ENCODE results near the gene TFR2. TPM values are rescaled to one million over a fixed set of nuclear protein-coding genes. Genes with fewer than 3 reads are reported as not detected.

Gene TFR2
- total and polyA plus RNA-seq, 2 donors (not counting 1 experiment from before 2014, with no cell fraction given), result 5.9 to 10.0 TPM

- WGBS (ENCODE audit: insufficient coverage), result 41% methylated on average over 10 of the region's 10 CpGs
- H3K27me3 ChIP-seq (replicated peaks in 1 of 4; ENCODE audit: control extremely low read depth in 1 of 4, control insufficient read depth in 3 of 4, insufficient read depth in 4 of 4, low read length in 3 of 4), result no peaks in the 10 kb centered on the region
- intact Hi-C loops (cut with micrococcal nuclease), result loop anchor here (1.0 to 2.0 kb wide), 9 partner anchors 9 to 102 kb away; partner anchors contain the start of genes AGFG2, FBXO24, GNB2 and LRCH4
- ChIA-PET POLR2A (interaction anchor here (0.6 to 1.6 kb wide), 6 partner anchors 9 to 102 kb away, joined by 3 to 9 read pairs (median 4); partner anchors contain the start of genes FBXO24, LRCH4, MOSPD3 and POP7), CTCF (interaction anchor here (0.8 to 2.5 kb wide), 10 partner anchors 9 to 122 kb away, joined by 3 to 11 read pairs (median 3); partner anchors contain the start of genes FBXO24, LRCH4 and MOSPD3)
- H3K27ac ChIP-seq (ENCODE audit: low read length in 2 of 2), result peak overlapping the region in 1 of 2 donors; percentile 43
- peaks cover 15 to 25% of the 10 kb centered on the region in 2 donors for H3K4me1 ChIP-seq (ENCODE audit: control insufficient read depth in 2 of 2, insufficient read depth in 2 of 2, low read length in 2 of 2)
- peak overlapping the region; percentile 99 for H3K4me2 ChIP-seq (replicated peaks; ENCODE audit: low read depth, low read length, poor library complexity, severe bottlenecking)
- H3K9ac ChIP-seq (ENCODE audit: low read length), result peak overlapping the region; percentile 80
- H2AFZ ChIP-seq (ENCODE audit: insufficient read depth, low read depth, low read length, poor library complexity, severe bottlenecking), result peak overlapping the region; percentile 95
- no peaks in the 10 kb centered on the region for H3K9me3 ChIP-seq (ENCODE audit: control extremely low read depth in 1 of 3, control insufficient read depth in 2 of 3, insufficient read depth in 1 of 3, low read length in 2 of 3)
- H3K79me2 ChIP-seq (ENCODE audit: control insufficient read depth, insufficient read depth, low read length), result no peaks in the 10 kb centered on the region
- ATAC-seq (ENCODE audit: low read depth), result no peak
- H4K20me1 ChIP-seq (ENCODE audit: control insufficient read depth, insufficient read depth, low read length, poor library complexity, severe bottlenecking), result no peaks in the 10 kb centered on the region
- no peak for DNase-seq
- H3K27ac Mint-ChIP-seq, result peak overlapping the region; percentile 80
- peak overlapping the region; percentile 88 for H3K4me3 Mint-ChIP-seq
- no peaks in the 10 kb centered on the region for H3K36me3 ChIP-seq (replicated peaks in 1 of 2; ENCODE audit: control extremely low read depth in 1 of 2, control insufficient read depth in 1 of 2, extremely low read depth in 1 of 2, insufficient read depth in 2 of 2, low read length in 1 of 2)
- no peaks in the 10 kb centered on the region for H3K27me3 Mint-ChIP-seq
- no peaks in the 10 kb centered on the region for H3K9me3 Mint-ChIP-seq (ENCODE audit: insufficient read depth)
- peaks cover 12% of the 10 kb centered on the region for H3K4me1 Mint-ChIP-seq
- TF ChIP-seq EZH2 (IDR thresholded peaks at IDR 0.05; ENCODE audit: borderline replicate concordance, insufficient read depth, low read depth, low read length, poor library complexity, severe bottlenecking) (no peak), CTCF (IDR thresholded peaks at IDR 0.05) (no peak)
- H3K4me3 ChIP-seq (ENCODE audit: control extremely low read depth in 1 of 5, extremely low read depth in 1 of 5, insufficient read depth in 1 of 5, low read depth in 2 of 5, low read length in 4 of 5), result peak overlapping the region in 4 of 5 experiments; percentile 74 to 85 (median 78)
Observed at GRCh38 chr7:100603726-100604027, 37.7 kb downstream of the TFR2 start.

GRCh38 chr7:100602889-100603725 lies 38.2 kb downstream of the TFR2 start:
- H3K27me3 ChIP-seq (replicated peaks in 1 of 4; ENCODE audit: control extremely low read depth in 1 of 4, control insufficient read depth in 3 of 4, insufficient read depth in 4 of 4, low read length in 3 of 4), result no peaks in the 10 kb centered on the region
- H3K9me3 ChIP-seq (ENCODE audit: control extremely low read depth in 1 of 3, control insufficient read depth in 2 of 3, insufficient read depth in 1 of 3, low read length in 2 of 3), result no peaks in the 10 kb centered on the region
- ChIA-PET POLR2A (interaction anchor here (0.6 to 1.6 kb wide), 8 partner anchors 9 to 169 kb away, joined by 3 to 9 read pairs (median 4); partner anchors contain the start of genes FBXO24, LRCH4, MOSPD3 and POP7), CTCF (interaction anchor here (0.6 to 2.5 kb wide), 11 partner anchors 9 to 123 kb away, joined by 3 to 11 read pairs (median 3); partner anchors contain the start of genes FBXO24, LRCH4 and MOSPD3)
- Mint-ChIP-seq H3K4me3 (peak overlapping the region; percentile 88), H3K27ac (no peak overlapping the region), H3K4me1 (peaks cover 12% of the 10 kb centered on the region), H3K27me3 (no peaks in the 10 kb centered on the region), H3K9me3 (ENCODE audit: insufficient read depth) (no peaks in the 10 kb centered on the region)
- no peaks in the 10 kb centered on the region for H3K79me2 ChIP-seq (ENCODE audit: control insufficient read depth, insufficient read depth, low read length)
- no peak overlapping the region for H3K27ac ChIP-seq (ENCODE audit: low read length in 2 of 2)
- peak overlapping the region; percentile 80 for H3K9ac ChIP-seq (ENCODE audit: low read length)
- peaks cover 15 to 25% of the 10 kb centered on the region in 2 donors for H3K4me1 ChIP-seq (ENCODE audit: control insufficient read depth in 2 of 2, insufficient read depth in 2 of 2, low read length in 2 of 2)
- peak overlapping the region; percentile 95 for H2AFZ ChIP-seq (ENCODE audit: insufficient read depth, low read depth, low read length, poor library complexity, severe bottlenecking)
- no peaks in the 10 kb centered on the region for H3K36me3 ChIP-seq (replicated peaks in 1 of 2; ENCODE audit: control extremely low read depth in 1 of 2, control insufficient read depth in 1 of 2, extremely low read depth in 1 of 2, insufficient read depth in 2 of 2, low read length in 1 of 2)
- H3K4me3 ChIP-seq (ENCODE audit: control extremely low read depth in 1 of 5, extremely low read depth in 1 of 5, insufficient read depth in 1 of 5, low read depth in 2 of 5, low read length in 4 of 5), result no peak overlapping the region
- H4K20me1 ChIP-seq (ENCODE audit: control insufficient read depth, insufficient read depth, low read length, poor library complexity, severe bottlenecking), result no peaks in the 10 kb centered on the region
- 87% methylated on average over 10 of the region's 21 CpGs for WGBS (ENCODE audit: insufficient coverage)
- intact Hi-C loops (cut with micrococcal nuclease), result no loop called here
- no peak for TF ChIP-seq CTCF (IDR thresholded peaks at IDR 0.05)
- TF ChIP-seq EZH2 (IDR thresholded peaks at IDR 0.05; ENCODE audit: borderline replicate concordance, insufficient read depth, low read depth, low read length, poor library complexity, severe bottlenecking), result no peak
- peak overlapping the region; percentile 99 for H3K4me2 ChIP-seq (replicated peaks; ENCODE audit: low read depth, low read length, poor library complexity, severe bottlenecking)
- ATAC-seq (ENCODE audit: low read depth) (no peak), DNase-seq (no peak)

Measured in B cell (primary cell).